ENCODE measurements around the gene VPS13C.
"Not testable (repeated sequence)": the region's sequence is repeated elsewhere in the genome, so short reads cannot be mapped to it uniquely, and the experiment has no call there.

The VPS13C gene

GRCh38 chr15:62053439-62054085 is 6.7 kb downstream of the VPS13C start:
- ChIA-PET POLR2A (no interaction called here), CTCF (interaction anchor here (0.6 kb wide), 1 partner anchor 397 kb away, joined by 3 read pairs; no protein-coding TSS in a partner anchor)
- TF ChIP-seq SP1 (IDR thresholded peaks at IDR 0.05) (no peak), NFRKB (IDR thresholded peaks at IDR 0.05) (no peak), SUZ12 (IDR thresholded peaks at IDR 0.05) (no peak), TARDBP (IDR thresholded peaks at IDR 0.05) (no peak), PKNOX1 (IDR thresholded peaks at IDR 0.05) (no peak), ARNT (IDR thresholded peaks at IDR 0.05) (no peak)
- no peak for DNase-seq (ENCODE audit: extremely low spot score)

- no peak for DNase-seq (ENCODE audit: extremely low spot score)
- TF ChIP-seq HDGF (IDR thresholded peaks at IDR 0.05; ENCODE audit: borderline replicate concordance) = no peak
- no peak for TF ChIP-seq L3MBTL2 (conservative IDR thresholded peaks at IDR 0.05)
- no peak for TF ChIP-seq ARNT (IDR thresholded peaks at IDR 0.05)
- TF ChIP-seq NFRKB (IDR thresholded peaks at IDR 0.05) = no peak
- no peak for TF ChIP-seq SUZ12 (IDR thresholded peaks at IDR 0.05)
- no peak for TF ChIP-seq LEF1 (IDR thresholded peaks at IDR 0.05; ENCODE audit: borderline replicate concordance)
- TF ChIP-seq CTBP1 (IDR thresholded peaks at IDR 0.05; ENCODE audit: borderline replicate concordance) = no peak
- TF ChIP-seq FOXM1 (IDR thresholded peaks at IDR 0.05; ENCODE audit: borderline replicate concordance) = no peak
- TF ChIP-seq BHLHE40 (IDR thresholded peaks at IDR 0.05; ENCODE audit: borderline replicate concordance) = no peak
- TF ChIP-seq SP1 (IDR thresholded peaks at IDR 0.05) = no peak
- no peak for TF ChIP-seq FOXA1 (IDR thresholded peaks at IDR 0.05)
- ChIA-PET POLR2A (no interaction called here), CTCF (interaction anchor here (0.6 to 1.6 kb wide), 3 partner anchors 7 to 521 kb away, joined by 3 to 5 read pairs (median 5); partner anchors contain the start of gene VPS13C)
Observed at GRCh38 chr15:62052713-62053112, 7.5 kb downstream of the VPS13C start.

- no peak for DNase-seq (ENCODE audit: extremely low spot score)
- ChIA-PET CTCF (interaction anchor here (1.6 kb wide), 1 partner anchor 9 kb away, joined by 5 read pairs; the partner anchor contains the start of gene VPS13C), POLR2A (interaction anchor here (1.2 kb wide), 1 partner anchor 9 kb away, joined by 3 read pairs; the partner anchor contains the start of gene VPS13C)
- TF ChIP-seq ARNT (IDR thresholded peaks at IDR 0.05) (no peak), ZNF384 (IDR thresholded peaks at IDR 0.05) (no peak), L3MBTL2 (conservative IDR thresholded peaks at IDR 0.05) (no peak), SUZ12 (IDR thresholded peaks at IDR 0.05) (no peak), SP1 (IDR thresholded peaks at IDR 0.05) (no peak), ELF4 (IDR thresholded peaks at IDR 0.05) (no peak), TARDBP (IDR thresholded peaks at IDR 0.05) (no peak), FOXA1 (IDR thresholded peaks at IDR 0.05) (no peak), LEF1 (IDR thresholded peaks at IDR 0.05; ENCODE audit: borderline replicate concordance) (no peak), FOXK2 (IDR thresholded peaks at IDR 0.05) (no peak), BHLHE40 (IDR thresholded peaks at IDR 0.05; ENCODE audit: borderline replicate concordance) (no peak), NFRKB (IDR thresholded peaks at IDR 0.05) (no peak)
Observed at GRCh38 chr15:62051166-62051565, 9.1 kb downstream of the VPS13C start.

GRCh38 chr15:62050115-62050514 is 10.1 kb downstream of the VPS13C start:
- POLR2A ChIA-PET = no interaction called here
- TF ChIP-seq SP1 (IDR thresholded peaks at IDR 0.05) = no peak
- TF ChIP-seq FOXK2 (IDR thresholded peaks at IDR 0.05) = no peak
- TF ChIP-seq ELF4 (IDR thresholded peaks at IDR 0.05) = no peak
- CTCF ChIA-PET = no interaction called here
- DNase-seq (ENCODE audit: extremely low spot score) = no peak

GRCh38 chr15:62048254-62048653 is 12.0 kb downstream of the VPS13C start:
- POLR2A ChIA-PET; CTCF ChIA-PET; DNase-seq (ENCODE audit: extremely low spot score): not testable (repeated sequence)

GRCh38 chr15:62047282-62047827 is 12.9 kb downstream of the VPS13C start:
- DNase-seq (ENCODE audit: extremely low spot score) = no peak
- ChIA-PET POLR2A (no interaction called here), CTCF (interaction anchor here (0.7 kb wide), 1 partner anchor 13 kb away, joined by 5 read pairs; no protein-coding TSS in a partner anchor)
- TF ChIP-seq CTBP1 (IDR thresholded peaks at IDR 0.05; ENCODE audit: borderline replicate concordance) (no peak), FOXM1 (IDR thresholded peaks at IDR 0.05; ENCODE audit: borderline replicate concordance) (no peak), FOXK2 (IDR thresholded peaks at IDR 0.05) (no peak), TARDBP (IDR thresholded peaks at IDR 0.05) (no peak), LEF1 (IDR thresholded peaks at IDR 0.05; ENCODE audit: borderline replicate concordance) (no peak), HDGF (IDR thresholded peaks at IDR 0.05; ENCODE audit: borderline replicate concordance) (no peak), L3MBTL2 (conservative IDR thresholded peaks at IDR 0.05) (no peak), PKNOX1 (IDR thresholded peaks at IDR 0.05) (no peak), ELF4 (IDR thresholded peaks at IDR 0.05) (no peak), NFRKB (IDR thresholded peaks at IDR 0.05) (no peak), SP1 (IDR thresholded peaks at IDR 0.05) (no peak), SUZ12 (IDR thresholded peaks at IDR 0.05) (no peak)

GRCh38 chr15:62046078-62046743 is 14.0 kb downstream of the VPS13C start:
- TF ChIP-seq L3MBTL2 (conservative IDR thresholded peaks at IDR 0.05) = no peak
- TF ChIP-seq FOXM1 (IDR thresholded peaks at IDR 0.05; ENCODE audit: borderline replicate concordance) = no peak
- no peak for TF ChIP-seq ELF4 (IDR thresholded peaks at IDR 0.05)
- TF ChIP-seq SP1 (IDR thresholded peaks at IDR 0.05) = no peak
- TF ChIP-seq ARNT (IDR thresholded peaks at IDR 0.05) = no peak
- no peak for TF ChIP-seq HDGF (IDR thresholded peaks at IDR 0.05; ENCODE audit: borderline replicate concordance)
- TF ChIP-seq FOXK2 (IDR thresholded peaks at IDR 0.05) = no peak
- TF ChIP-seq PKNOX1 (IDR thresholded peaks at IDR 0.05) = no peak
- TF ChIP-seq LEF1 (IDR thresholded peaks at IDR 0.05; ENCODE audit: borderline replicate concordance) = no peak
- no peak for TF ChIP-seq FOXA1 (IDR thresholded peaks at IDR 0.05)
- ChIA-PET POLR2A (no interaction called here), CTCF (no interaction called here)
- DNase-seq (ENCODE audit: extremely low spot score) = no peak
